Lower lobe of right lung (tissue), 2 donors: Measurements from ENCODE around the gene FAS. TPM values are rescaled to one million over a fixed set of nuclear protein-coding genes. Genes with fewer than 3 reads are reported as not detected.

Experiments used
- ATAC-seq, 2 donors: fragments of 200-7000 bp; cut with Tn5 transposase; one replicate each; pipeline ENCODE4 v1.9.1; 2020 to 2022; ENCODE audit warnings: mild to moderate bottlenecking in 2 of 2, moderate library complexity in 2 of 2
- DNase-seq: peaks from one replicate; pipeline ENCODE4 v3.0.0-alpha.2; 2020
- H3K27ac ChIP-seq: fragments of 200-600 bp; one replicate; pipeline ENCODE4 v1.8.0; 2022
- H3K27me3 ChIP-seq: fragments of 200-600 bp; one replicate; pipeline ENCODE4 v1.8.0; 2022; ENCODE audit warnings: low read depth
- H3K36me3 ChIP-seq: fragments of 200-600 bp; one replicate; pipeline ENCODE4 v1.8.0; 2022; ENCODE audit warnings: mild to moderate bottlenecking
- H3K4me1 ChIP-seq: fragments of 200-600 bp; one replicate; pipeline ENCODE4 v1.8.0; 2022
- H3K4me3 ChIP-seq: fragments of 200-600 bp; one replicate; pipeline ENCODE4 v1.8.0; 2022; ENCODE audit warnings: mild to moderate bottlenecking
- H3K9me3 ChIP-seq: fragments of 200-600 bp; one replicate; pipeline ENCODE4 v1.8.0; 2022
- intact Hi-C: fragments of 100-400 bp; cut with DNase I; formaldehyde crosslinking; loops from one replicate; pipeline ENCODE4 v1.11.0; 2022
- total RNA-seq: library from RNA; stranded (reverse); fragmentation: NEBNext Ultra II Directional; extraction: Animal tissue kit (Norgen Biotek cat#: 25700); gene quantifications from one replicate; pipeline ENCODE4 v1.2.1, GENCODE V29; 2021
- TF ChIP-seq, protein P1 (sequence below): fragments of 200-600 bp; IDR thresholded peaks from one replicate; pipeline ENCODE4 v1.8.0; 2022; ENCODE audit warnings: antibody characterized with exemption, mild to moderate bottlenecking
- donor health status: DM: no; HTN: yes; CAD: no; lungs with severe emphysema.

Gene FAS
- total RNA-seq, 1 donor from 2014 or later: 35.7 TPM

DNA sequence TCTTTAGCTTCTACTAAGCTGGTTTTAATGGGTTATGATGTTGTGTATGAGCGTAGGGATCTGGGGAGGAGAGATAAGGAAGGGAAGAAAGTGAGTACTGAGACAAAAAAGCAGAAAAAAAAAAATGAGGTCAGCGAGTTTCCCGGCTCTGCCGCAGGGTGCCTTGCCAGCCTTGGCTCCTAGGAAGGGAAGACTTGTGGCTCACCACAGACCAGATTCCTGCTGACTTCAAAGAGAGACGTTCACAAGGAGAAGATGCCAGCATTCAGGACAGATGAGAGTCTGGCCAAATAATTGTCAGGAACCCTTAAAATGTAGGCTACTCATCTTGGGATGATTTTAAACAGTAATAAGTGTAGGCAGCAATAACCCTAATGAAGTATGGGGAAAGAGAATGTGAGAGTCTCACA is 11.4 kb upstream of the FAS start:
- Histone ChIP-seq H3K36me3 (no peaks in the 10 kb centered on the region), H3K4me1 (peaks cover 31% of the 10 kb centered on the region), H3K9me3 (no peaks in the 10 kb centered on the region), H3K27ac (no peak overlapping the region), H3K27me3 (no peaks in the 10 kb centered on the region), H3K4me3 (no peak overlapping the region)
- peak in 1 of 2 donors; percentile 32 for ATAC-seq
- TF ChIP-seq, protein P1, sequence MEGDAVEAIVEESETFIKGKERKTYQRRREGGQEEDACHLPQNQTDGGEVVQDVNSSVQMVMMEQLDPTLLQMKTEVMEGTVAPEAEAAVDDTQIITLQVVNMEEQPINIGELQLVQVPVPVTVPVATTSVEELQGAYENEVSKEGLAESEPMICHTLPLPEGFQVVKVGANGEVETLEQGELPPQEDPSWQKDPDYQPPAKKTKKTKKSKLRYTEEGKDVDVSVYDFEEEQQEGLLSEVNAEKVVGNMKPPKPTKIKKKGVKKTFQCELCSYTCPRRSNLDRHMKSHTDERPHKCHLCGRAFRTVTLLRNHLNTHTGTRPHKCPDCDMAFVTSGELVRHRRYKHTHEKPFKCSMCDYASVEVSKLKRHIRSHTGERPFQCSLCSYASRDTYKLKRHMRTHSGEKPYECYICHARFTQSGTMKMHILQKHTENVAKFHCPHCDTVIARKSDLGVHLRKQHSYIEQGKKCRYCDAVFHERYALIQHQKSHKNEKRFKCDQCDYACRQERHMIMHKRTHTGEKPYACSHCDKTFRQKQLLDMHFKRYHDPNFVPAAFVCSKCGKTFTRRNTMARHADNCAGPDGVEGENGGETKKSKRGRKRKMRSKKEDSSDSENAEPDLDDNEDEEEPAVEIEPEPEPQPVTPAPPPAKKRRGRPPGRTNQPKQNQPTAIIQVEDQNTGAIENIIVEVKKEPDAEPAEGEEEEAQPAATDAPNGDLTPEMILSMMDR: no peak
- DNase-seq: no peak
- intact Hi-C loops: no loop called here

DNA sequence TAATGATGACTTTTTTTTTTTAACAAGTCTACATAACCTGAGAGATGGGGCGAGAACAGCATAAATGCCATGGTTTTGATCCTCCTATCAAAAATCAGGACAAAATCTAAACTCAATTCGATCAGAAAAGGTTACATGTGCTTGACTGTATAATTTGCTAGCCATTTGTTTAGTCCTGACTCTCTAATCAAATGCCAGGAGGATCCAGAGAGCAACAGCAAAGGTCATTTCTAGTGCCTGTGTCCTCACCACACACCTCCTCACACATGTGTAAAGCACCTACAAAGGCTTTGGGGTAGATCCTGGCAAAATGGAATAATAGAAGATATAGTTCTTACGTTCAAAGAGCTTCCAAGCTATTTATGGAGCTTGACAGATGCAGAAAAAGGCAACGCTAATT is 11.0 kb upstream of the FAS start:
- H3K9me3 ChIP-seq: no peaks in the 10 kb centered on the region
- H3K27me3 ChIP-seq: no peaks in the 10 kb centered on the region
- peak overlapping the region; percentile 27 for H3K27ac ChIP-seq
- H3K4me3 ChIP-seq: no peak overlapping the region
- intact Hi-C loops: loop anchor here (10.0 kb wide), 1 partner anchor 45 kb away; no protein-coding TSS in a partner anchor
- peaks cover 30% of the 10 kb centered on the region for H3K4me1 ChIP-seq
- ATAC-seq (no peak), DNase-seq (no peak)
- TF ChIP-seq, protein P1: no peak
- no peaks in the 10 kb centered on the region for H3K36me3 ChIP-seq

DNA sequence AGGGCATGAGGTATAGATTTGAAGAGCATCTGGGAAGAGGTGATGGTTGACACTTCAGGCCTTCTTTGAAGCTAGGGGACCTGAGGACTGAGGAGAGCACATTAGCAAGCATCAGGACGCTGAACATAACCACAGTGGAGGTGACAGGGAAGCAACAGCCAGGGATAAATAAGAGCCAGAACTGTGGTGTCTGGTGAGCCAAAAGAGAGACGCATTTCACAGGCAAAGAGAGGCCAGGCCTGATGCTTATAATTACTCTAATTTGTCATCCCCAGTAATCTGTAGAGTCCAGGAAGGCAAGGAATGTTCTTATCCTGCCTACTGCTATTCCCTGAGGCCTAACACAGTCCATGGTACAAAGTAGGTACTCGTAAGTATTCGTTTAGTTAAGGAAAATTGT is 10.4 kb upstream of the FAS start:
- ATAC-seq: no peak
- intact Hi-C loops: loop anchor here (10.0 kb wide), 1 partner anchor 45 kb away; no protein-coding TSS in a partner anchor
- Histone ChIP-seq H3K27me3 (no peaks in the 10 kb centered on the region), H3K4me1 (peaks cover 29% of the 10 kb centered on the region), H3K27ac (peak overlapping the region; percentile 27), H3K36me3 (no peaks in the 10 kb centered on the region), H3K4me3 (no peak overlapping the region), H3K9me3 (no peaks in the 10 kb centered on the region)
- DNase-seq: no peak
- TF ChIP-seq, protein P1: no peak

DNA sequence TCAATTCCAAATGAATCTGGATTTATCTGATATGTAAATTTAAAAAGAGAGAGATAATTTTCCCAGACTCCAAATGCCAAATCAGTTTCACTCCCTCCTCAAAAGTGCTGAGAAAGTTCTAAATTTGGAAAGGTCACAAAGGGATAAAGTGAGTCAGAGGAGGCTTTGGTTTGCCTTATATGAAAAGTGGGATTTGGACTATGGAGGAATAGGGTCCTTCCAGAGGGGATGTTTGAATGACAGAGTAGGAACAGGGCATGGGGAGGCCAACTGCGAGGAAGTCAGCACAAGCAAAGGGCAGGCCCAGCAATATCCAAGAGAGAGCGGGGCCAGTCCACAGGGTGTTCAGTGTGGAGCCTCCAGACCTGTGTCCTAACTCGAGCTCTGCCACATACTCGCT is 9.8 kb upstream of the FAS start:
- no peak for ATAC-seq
- TF ChIP-seq, protein P1: no peak
- Histone ChIP-seq H3K4me3 (no peak overlapping the region), H3K27me3 (no peaks in the 10 kb centered on the region), H3K36me3 (no peaks in the 10 kb centered on the region), H3K9me3 (no peaks in the 10 kb centered on the region), H3K4me1 (peaks cover 24% of the 10 kb centered on the region), H3K27ac (peak overlapping the region; percentile 27)
- intact Hi-C loops: loop anchor here (10.0 kb wide), 1 partner anchor 46 kb away; no protein-coding TSS in a partner anchor
- DNase-seq: no peak

DNA sequence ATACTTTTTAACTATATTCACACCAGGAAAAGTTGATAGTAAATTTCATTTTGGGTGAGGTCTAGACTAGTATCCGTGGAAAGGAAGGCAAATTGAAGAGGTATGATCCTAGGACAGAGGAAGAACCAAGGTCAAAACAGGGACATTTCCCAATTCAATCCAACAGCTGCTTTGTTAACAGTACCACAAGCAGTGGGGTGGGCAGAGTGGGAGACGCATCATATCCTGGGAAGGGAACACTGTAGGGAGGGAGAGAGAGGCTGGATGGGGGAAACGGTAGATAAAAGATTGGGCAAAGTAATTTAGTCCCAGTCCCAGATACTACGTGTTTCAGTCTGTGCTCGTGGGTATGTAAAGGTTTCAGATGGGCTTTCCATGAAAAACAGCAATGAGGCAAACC is 9.2 kb upstream of the FAS start:
- Histone ChIP-seq H3K9me3 (no peaks in the 10 kb centered on the region), H3K27ac (peak overlapping the region; percentile 27), H3K36me3 (no peaks in the 10 kb centered on the region), H3K4me3 (no peak overlapping the region), H3K4me1 (peaks cover 24% of the 10 kb centered on the region), H3K27me3 (no peaks in the 10 kb centered on the region)
- intact Hi-C loops: loop anchor here (10.0 kb wide), 1 partner anchor 47 kb away; no protein-coding TSS in a partner anchor
- DNase-seq (no peak), ATAC-seq (peak in 1 of 2 donors; percentile 29)
- TF ChIP-seq, protein P1: no peak
